Measurements from ENCODE around the gene PTCH1. TPM values are rescaled to one million over a fixed set of nuclear protein-coding genes. Genes with fewer than 3 reads are reported as not detected.

The PTCH1 gene
- total and polyA plus RNA-seq, 4 donors = 1.2 to 5.0 (median 2.1) TPM

DNA sequence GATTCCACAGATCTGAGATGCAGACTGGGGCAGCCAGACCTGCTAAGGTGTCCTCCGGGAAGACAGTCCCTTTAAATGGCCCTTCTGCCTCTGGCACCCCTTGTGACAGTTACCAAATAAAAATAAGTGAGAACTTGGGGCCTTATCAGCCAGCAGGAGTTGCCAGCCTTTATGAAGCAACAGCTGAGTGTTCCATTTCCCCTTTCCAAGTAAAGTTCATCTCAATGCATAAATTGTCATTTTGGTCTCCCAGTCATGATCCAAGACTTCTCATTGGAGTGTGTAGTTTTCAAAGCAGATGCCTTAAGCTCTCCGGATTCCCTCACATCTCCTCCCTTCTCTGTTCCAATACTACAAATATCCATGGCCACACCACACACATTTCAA is 4.1 kb downstream of the PTCH1 start:
- H3K4me1 ChIP-seq (ENCODE audit: control insufficient read depth in 4 of 4, insufficient read depth in 4 of 4, low read length in 3 of 4) = peaks cover 6 to 37% (median 24%) of the 10 kb centered on the region in 4 donors
- H3K27ac ChIP-seq (ENCODE audit: low read depth in 1 of 2, low read length in 2 of 2) = no peak overlapping the region
- no peak for DNase-seq (ENCODE audit: low spot score)
- no peak overlapping the region for H3K4me3 ChIP-seq (ENCODE audit: low read depth in 1 of 3, low read length in 3 of 3)
- no peak overlapping the region for H3K9ac ChIP-seq (ENCODE audit: low read depth in 1 of 2, low read length in 2 of 2)
- WGBS = 92% methylated on average over 2 of the region's 2 CpGs
- H3K27me3 ChIP-seq (ENCODE audit: control insufficient read depth in 4 of 4, insufficient read depth in 4 of 4, low read length in 3 of 4) = peaks cover 0 to 2% (median 0%) of the 10 kb centered on the region in 4 donors
- no peaks in the 10 kb centered on the region for H3K9me3 ChIP-seq (ENCODE audit: control insufficient read depth in 4 of 4, low read length in 3 of 4)
- H3K36me3 ChIP-seq (ENCODE audit: control insufficient read depth in 4 of 4, insufficient read depth in 3 of 4, low read depth in 1 of 4, low read length in 3 of 4) = no peaks in the 10 kb centered on the region
- TF ChIP-seq SP1 (IDR thresholded peaks at IDR 0.05) = no peak
- TF ChIP-seq GABPA (IDR thresholded peaks at IDR 0.05 in 1 of 2, conservative IDR thresholded peaks at IDR 0.05 in 1 of 2) = no peak
- TF ChIP-seq RAD21 (IDR thresholded peaks at IDR 0.05) = no peak
- TF ChIP-seq RXRA (IDR thresholded peaks at IDR 0.05) = no peak
- TF ChIP-seq FOXA2 (IDR thresholded peaks at IDR 0.05) = no peak
- TF ChIP-seq, protein P1, sequence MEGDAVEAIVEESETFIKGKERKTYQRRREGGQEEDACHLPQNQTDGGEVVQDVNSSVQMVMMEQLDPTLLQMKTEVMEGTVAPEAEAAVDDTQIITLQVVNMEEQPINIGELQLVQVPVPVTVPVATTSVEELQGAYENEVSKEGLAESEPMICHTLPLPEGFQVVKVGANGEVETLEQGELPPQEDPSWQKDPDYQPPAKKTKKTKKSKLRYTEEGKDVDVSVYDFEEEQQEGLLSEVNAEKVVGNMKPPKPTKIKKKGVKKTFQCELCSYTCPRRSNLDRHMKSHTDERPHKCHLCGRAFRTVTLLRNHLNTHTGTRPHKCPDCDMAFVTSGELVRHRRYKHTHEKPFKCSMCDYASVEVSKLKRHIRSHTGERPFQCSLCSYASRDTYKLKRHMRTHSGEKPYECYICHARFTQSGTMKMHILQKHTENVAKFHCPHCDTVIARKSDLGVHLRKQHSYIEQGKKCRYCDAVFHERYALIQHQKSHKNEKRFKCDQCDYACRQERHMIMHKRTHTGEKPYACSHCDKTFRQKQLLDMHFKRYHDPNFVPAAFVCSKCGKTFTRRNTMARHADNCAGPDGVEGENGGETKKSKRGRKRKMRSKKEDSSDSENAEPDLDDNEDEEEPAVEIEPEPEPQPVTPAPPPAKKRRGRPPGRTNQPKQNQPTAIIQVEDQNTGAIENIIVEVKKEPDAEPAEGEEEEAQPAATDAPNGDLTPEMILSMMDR (IDR thresholded peaks at IDR 0.05; ENCODE audit: low read depth, low read length, missing input control) = no peak
- TF ChIP-seq ZBTB33 (IDR thresholded peaks at IDR 0.05) = no peak
- TF ChIP-seq NR2F2 (IDR thresholded peaks at IDR 0.05) = no peak
- no peak for TF ChIP-seq FOXA1 (IDR thresholded peaks at IDR 0.05)
- no peak for TF ChIP-seq YY1 (IDR thresholded peaks at IDR 0.05)
- TF ChIP-seq HNF4G (IDR thresholded peaks at IDR 0.05) = no peak
- no peak for TF ChIP-seq HNF4A (conservative IDR thresholded peaks at IDR 0.05)
- TF ChIP-seq TAF1 (conservative IDR thresholded peaks at IDR 0.05) = no peak

- Histone ChIP-seq H3K27ac (ENCODE audit: low read depth in 1 of 2, low read length in 2 of 2) (peak overlapping the region in 1 of 2 donors; percentile 97), H3K27me3 (ENCODE audit: control insufficient read depth in 4 of 4, insufficient read depth in 4 of 4, low read length in 3 of 4) (peaks cover 0 to under 1% (median 0%) of the 10 kb centered on the region in 4 donors), H3K9ac (ENCODE audit: low read depth in 1 of 2, low read length in 2 of 2) (no peak overlapping the region), H3K9me3 (ENCODE audit: control insufficient read depth in 4 of 4, low read length in 3 of 4) (no peaks in the 10 kb centered on the region), H3K4me1 (ENCODE audit: control insufficient read depth in 4 of 4, insufficient read depth in 4 of 4, low read length in 3 of 4) (peaks cover 6 to 35% (median 22%) of the 10 kb centered on the region in 4 donors), H3K4me3 (ENCODE audit: low read depth in 1 of 3, low read length in 3 of 3) (peak overlapping the region in 1 of 3 donors; percentile 84), H3K36me3 (ENCODE audit: control insufficient read depth in 4 of 4, insufficient read depth in 3 of 4, low read depth in 1 of 4, low read length in 3 of 4) (no peaks in the 10 kb centered on the region)
- 57% methylated on average over 30 of the region's 30 CpGs for WGBS
- no peak for DNase-seq (ENCODE audit: low spot score)
- TF ChIP-seq GABPA (IDR thresholded peaks at IDR 0.05 in 1 of 2, conservative IDR thresholded peaks at IDR 0.05 in 1 of 2) (no peak), TAF1 (conservative IDR thresholded peaks at IDR 0.05) (no peak)
Observed at GRCh38 chr9:95511952-95512708, 4.6 kb downstream of the PTCH1 start.

GRCh38 chr9:95511616-95511931 is 5.2 kb downstream of the PTCH1 start:
- Histone ChIP-seq H3K27ac (ENCODE audit: low read depth in 1 of 2, low read length in 2 of 2) (peak overlapping the region; percentile 78 to 97), H3K9me3 (ENCODE audit: control insufficient read depth in 4 of 4, low read length in 3 of 4) (no peaks in the 10 kb centered on the region), H3K27me3 (ENCODE audit: control insufficient read depth in 4 of 4, insufficient read depth in 4 of 4, low read length in 3 of 4) (no peaks in the 10 kb centered on the region), H3K4me3 (ENCODE audit: low read depth in 1 of 3, low read length in 3 of 3) (peak overlapping the region; percentile 15 to 84 (median 71)), H3K4me1 (ENCODE audit: control insufficient read depth in 4 of 4, insufficient read depth in 4 of 4, low read length in 3 of 4) (peaks cover 6 to 33% (median 22%) of the 10 kb centered on the region in 4 donors), H3K36me3 (ENCODE audit: control insufficient read depth in 4 of 4, insufficient read depth in 3 of 4, low read depth in 1 of 4, low read length in 3 of 4) (no peaks in the 10 kb centered on the region), H3K9ac (ENCODE audit: low read depth in 1 of 2, low read length in 2 of 2) (peak overlapping the region in 1 of 2 donors; percentile 43)
- TF ChIP-seq YY1 (IDR thresholded peaks at IDR 0.05) = no peak
- no peak for TF ChIP-seq GABPA (IDR thresholded peaks at IDR 0.05 in 1 of 2, conservative IDR thresholded peaks at IDR 0.05 in 1 of 2)
- TF ChIP-seq TAF1 (conservative IDR thresholded peaks at IDR 0.05) = no peak
- TF ChIP-seq HNF4A (conservative IDR thresholded peaks at IDR 0.05) = no peak
- DNase-seq (ENCODE audit: low spot score) = no peak
- 16% methylated on average over 6 of the region's 6 CpGs for WGBS
